Mesenteric fat pad (tissue), 1 donor: ENCODE results near the gene ANO7. TPM values are rescaled to one million over a fixed set of nuclear protein-coding genes. Genes with fewer than 3 reads are reported as not detected.

Experiments used
- DNase-seq: peaks from one replicate; pipeline ENCODE4 v3.0.0-alpha.2; 2020; ENCODE audit warnings: low spot score
- total RNA-seq: library from RNA; stranded (reverse); fragmentation: NEBNext Ultra II Directional; extraction: Animal tissue kit (Norgen Biotek cat#: 25700); gene quantifications from one replicate; pipeline ENCODE4 v1.2.1, GENCODE V29; 2021
- donor health status: DM: yes; HTN: yes; CAD: no.

The ANO7 gene
- total RNA-seq, 1 donor from 2014 or later, result 1.7 TPM

GRCh38 chr2:241270531-241270930, 82.1 kb downstream of the ANO7 start:
- no peak for DNase-seq

- DNase-seq, result peak; percentile 94
Measured at GRCh38 chr2:241271706-241272302, 83.3 kb downstream of the ANO7 start.

- peak; percentile 93 for DNase-seq
Measured at GRCh38 chr2:241272303-241273209, 84.1 kb downstream of the ANO7 start.

- peak; percentile 68 for DNase-seq
Measured at GRCh38 chr2:241273210-241274020, 84.9 kb downstream of the ANO7 start.

GRCh38 chr2:241274127-241274526, 85.7 kb downstream of the ANO7 start:
- DNase-seq, result no peak

Other genes starting within 250 kb of the ANO7 start
- 58.0 TPM for gene SNED1, start 190.1 kb upstream of the ANO7 start, total RNA-seq
- gene MTERF4, start 86.4 kb upstream of the ANO7 start, total RNA-seq, result 23.6 TPM
- 6.4 TPM for gene PASK, start 39.2 kb upstream of the ANO7 start, total RNA-seq
- gene PPP1R7, start 38.2 kb upstream of the ANO7 start, total RNA-seq, result 48.9 TPM
- 492 TPM for gene HDLBP, start 127.0 kb downstream of the ANO7 start, total RNA-seq
- gene SEPTIN2, start 127.2 kb downstream of the ANO7 start, total RNA-seq, result 403 TPM
- 44.6 TPM for gene FARP2, start 167.6 kb downstream of the ANO7 start, total RNA-seq